Upper lobe of right lung (tissue), 1 donor: ENCODE data around the gene MXRA8. TPM values are rescaled to one million over a fixed set of nuclear protein-coding genes. Genes with fewer than 3 reads are reported as not detected.

Experiments
- ATAC-seq: fragments of 200-7000 bp; cut with Tn5 transposase; one replicate; pipeline ENCODE4 v1.9.1; 2020; ENCODE audit warnings: mild to moderate bottlenecking, moderate library complexity
- DNase-seq: peaks from one replicate; pipeline ENCODE4 v3.0.0-alpha.2; 2020
- H3K27ac ChIP-seq: fragments of 200-600 bp; one replicate; pipeline ENCODE4 v1.8.0; 2022
- H3K27me3 ChIP-seq: fragments of 200-600 bp; one replicate; pipeline ENCODE4 v1.8.0; 2022; ENCODE audit warnings: mild to moderate bottlenecking
- H3K36me3 ChIP-seq: fragments of 200-600 bp; one replicate; pipeline ENCODE4 v1.8.0; 2022
- H3K4me1 ChIP-seq: fragments of 200-600 bp; one replicate; pipeline ENCODE4 v1.8.0; 2022
- H3K4me3 ChIP-seq: fragments of 200-600 bp; one replicate; pipeline ENCODE4 v1.8.0; 2022; ENCODE audit warnings: mild to moderate bottlenecking
- H3K9me3 ChIP-seq: fragments of 200-600 bp; one replicate; pipeline ENCODE4 v1.8.0; 2022
- CTCF ChIP-seq: fragments of 200-600 bp; IDR thresholded peaks from one replicate; pipeline ENCODE4 v1.8.0; 2022; ENCODE audit warnings: antibody characterized with exemption
- intact Hi-C: fragments of 100-400 bp; cut with DNase I; formaldehyde crosslinking; loops from one replicate; pipeline ENCODE4 v1.11.0; 2022
- total RNA-seq: library from RNA; stranded (reverse); fragmentation: NEBNext Ultra II Directional; extraction: Animal tissue kit (Norgen Biotek cat#: 25700); gene quantifications from one replicate; pipeline ENCODE4 v1.2.1, GENCODE V29; 2021
- donor health status: DM: no; HTN: yes; CAD: no; lungs with severe emphysema.

Gene MXRA8
- total RNA-seq, 1 donor from 2014 or later = 66.3 TPM

- Histone ChIP-seq H3K27ac (no peak overlapping the region), H3K36me3 (peaks cover 13% of the 10 kb centered on the region), H3K9me3 (no peaks in the 10 kb centered on the region), H3K27me3 (no peaks in the 10 kb centered on the region), H3K4me3 (no peak overlapping the region), H3K4me1 (peaks cover 4% of the 10 kb centered on the region)
- TF ChIP-seq CTCF = no peak
- intact Hi-C loops = no loop called here
- ATAC-seq (no peak), DNase-seq (no peak)
Measured at GRCh38 chr1:1334835-1335234, 23.5 kb downstream of the MXRA8 start.

GRCh38 chr1:1333551-1334241 lies 24.7 kb downstream of the MXRA8 start:
- Histone ChIP-seq H3K9me3 (no peaks in the 10 kb centered on the region), H3K4me1 (peaks cover 4% of the 10 kb centered on the region), H3K27ac (no peak overlapping the region), H3K27me3 (no peaks in the 10 kb centered on the region), H3K36me3 (peaks cover 9% of the 10 kb centered on the region), H3K4me3 (no peak overlapping the region)
- intact Hi-C loops = no loop called here
- no peak for DNase-seq
- TF ChIP-seq CTCF = no peak
- no peak for ATAC-seq

GRCh38 chr1:1332774-1333480 lies 25.4 kb downstream of the MXRA8 start:
- intact Hi-C loops = no loop called here
- ATAC-seq (peak; percentile 55), DNase-seq (peak; percentile 85)
- no peaks in the 10 kb centered on the region for H3K27me3 ChIP-seq
- no peak overlapping the region for H3K27ac ChIP-seq
- TF ChIP-seq CTCF = no peak
- no peak overlapping the region for H3K4me3 ChIP-seq
- peaks cover 10% of the 10 kb centered on the region for H3K36me3 ChIP-seq
- no peaks in the 10 kb centered on the region for H3K9me3 ChIP-seq
- H3K4me1 ChIP-seq = peaks cover 4% of the 10 kb centered on the region

GRCh38 chr1:1332031-1332755 lies 26.2 kb downstream of the MXRA8 start:
- DNase-seq = no peak
- peaks cover 16% of the 10 kb centered on the region for H3K36me3 ChIP-seq
- intact Hi-C loops = no loop called here

More at GRCh38 chr1:1332031-1332755, 26.2 kb downstream of the MXRA8 start:
- peaks cover 4% of the 10 kb centered on the region for H3K4me1 ChIP-seq
- H3K27ac ChIP-seq = no peak overlapping the region
- ATAC-seq = no peak
- no peak for TF ChIP-seq CTCF
- H3K27me3 ChIP-seq = no peaks in the 10 kb centered on the region
- H3K9me3 ChIP-seq = no peaks in the 10 kb centered on the region
- no peak overlapping the region for H3K4me3 ChIP-seq
